Activated CD8-positive, alpha-beta memory T cell treated with anti-CD3 and anti-CD28 coated beads for 36 hours (primary cell): ENCODE results near the gene TMX3. TPM values are rescaled to one million over a fixed set of nuclear protein-coding genes. Genes with fewer than 3 reads are reported as not detected.

ENCODE experiments used
- CTCF ChIA-PET: fragments of 350-600 bp; sonication (Branson Sonifier 250); formaldehyde crosslinking; loops from one replicate; lab custom pipeline; 2021; ENCODE audit warnings: antibody characterized with exemption; lab: Charles Lee
- POLR2A ChIA-PET: fragments of 350-600 bp; sonication (Branson Sonifier 250); formaldehyde crosslinking; loops from one replicate; lab custom pipeline; 2021; ENCODE audit warnings: antibody characterized with exemption; lab: Charles Lee
- total RNA-seq, 2 experiments: library from RNA; stranded (reverse); gene quantifications; one replicate each; pipeline ENCODE4 v1.2.3, GENCODE V29; 2021

The TMX3 gene
- total RNA-seq, 2 experiments from 2014 or later: 44.5 to 45.7 TPM

DNA sequence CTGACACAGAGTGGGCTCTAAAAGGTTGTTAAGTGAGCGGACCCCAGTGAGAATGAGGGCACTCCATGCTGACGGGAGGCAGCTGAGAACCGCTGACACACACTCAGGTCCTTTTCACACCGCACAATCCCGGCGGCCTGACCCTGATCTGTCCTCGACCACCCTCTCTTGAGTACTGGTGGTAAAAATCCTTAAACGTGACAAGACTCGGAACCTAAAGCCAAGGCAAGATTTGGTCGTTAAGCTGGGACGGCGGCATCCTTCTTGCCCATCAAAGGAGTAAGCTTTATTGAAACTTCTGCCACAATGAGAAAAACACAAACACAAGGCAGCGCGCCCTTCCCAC is 569 bp downstream of the TMX3 start:
- ChIA-PET POLR2A (no interaction called here), CTCF (interaction anchor here (0.5 kb wide), 1 partner anchor 1442 kb away, joined by 4 read pairs; no protein-coding TSS in a partner anchor)

DNA sequence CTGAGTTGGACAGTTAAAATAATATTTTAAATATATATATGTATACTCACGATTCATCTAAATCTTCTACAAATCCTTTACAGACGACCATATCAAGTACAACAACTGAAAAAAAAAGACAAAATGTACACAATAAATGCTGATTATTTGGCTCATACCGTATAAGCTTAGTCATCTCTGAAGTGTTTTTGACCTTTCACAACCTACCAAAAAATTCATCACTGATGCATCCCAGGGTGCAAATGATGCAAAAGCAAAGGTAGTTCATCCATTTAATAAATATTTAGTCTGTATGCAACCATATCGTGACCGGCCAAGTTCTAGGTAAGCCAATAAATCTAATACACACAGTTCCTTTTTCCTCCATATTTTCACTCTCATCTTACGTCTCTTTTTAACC is 1.1 kb downstream of the TMX3 start:
- POLR2A ChIA-PET: no interaction called here

DNA sequence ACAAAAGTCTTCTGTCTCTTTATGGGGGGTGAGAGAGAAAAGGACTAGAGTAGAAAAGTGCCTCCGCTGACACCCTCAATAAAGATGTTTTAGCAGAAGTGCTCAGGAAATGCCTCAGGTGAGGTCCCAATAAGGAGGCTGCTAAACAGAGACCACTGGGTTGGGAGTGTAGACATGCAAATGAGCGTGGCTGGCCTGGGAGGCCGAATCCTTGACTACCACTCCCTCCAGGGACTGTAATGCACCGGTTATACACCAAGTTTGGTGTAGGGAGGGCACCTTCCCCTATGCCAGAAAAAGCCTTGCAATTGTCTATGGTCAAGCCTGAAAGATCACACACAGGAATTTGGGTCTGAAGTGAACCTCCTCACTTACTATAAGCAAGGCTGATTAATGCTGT is 1.8 kb downstream of the TMX3 start:
- ChIA-PET CTCF (no interaction called here), POLR2A (no interaction called here)

More for the DNA sequence above, 1.1 kb downstream of the TMX3 start:
- CTCF ChIA-PET: no interaction called here

DNA sequence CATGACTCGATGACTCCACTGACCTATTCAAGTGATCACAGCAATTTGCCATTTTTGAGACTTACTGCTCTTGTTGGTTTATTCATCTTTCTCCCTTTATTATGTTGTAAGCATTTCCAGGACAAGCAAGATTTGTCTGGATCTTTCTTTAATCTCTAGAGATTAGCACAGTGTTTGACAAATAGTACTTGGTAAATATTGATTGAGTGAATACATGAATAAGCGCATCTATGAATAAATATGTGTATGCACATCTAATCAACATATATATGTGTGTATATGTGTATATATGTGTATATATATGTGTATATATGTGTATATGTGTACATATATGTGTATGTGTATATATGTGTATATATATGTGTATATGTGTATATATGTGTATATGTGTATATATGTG is 7.3 kb downstream of the TMX3 start:
- CTCF ChIA-PET: no interaction called here
- POLR2A ChIA-PET: no interaction called here

DNA sequence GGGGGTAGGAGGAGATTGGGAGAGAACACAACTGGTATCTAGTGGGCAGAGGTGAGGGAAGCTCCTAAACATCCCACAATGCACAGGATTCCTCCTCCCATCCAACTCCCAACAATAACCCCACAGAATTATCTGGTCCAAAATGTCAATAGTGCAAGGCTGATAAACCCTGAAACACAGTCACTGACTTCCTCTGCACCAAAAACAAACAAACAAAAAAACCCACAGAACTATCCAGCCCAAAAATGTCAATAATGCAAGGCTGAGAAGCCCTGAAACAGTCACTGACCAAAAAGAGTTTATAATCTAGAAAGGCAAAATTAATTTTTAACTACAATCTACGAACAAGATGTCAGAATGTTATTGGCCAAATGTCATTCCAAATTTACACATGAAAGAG is 9.8 kb downstream of the TMX3 start:
- POLR2A ChIA-PET: no interaction called here
- CTCF ChIA-PET: no interaction called here

DNA sequence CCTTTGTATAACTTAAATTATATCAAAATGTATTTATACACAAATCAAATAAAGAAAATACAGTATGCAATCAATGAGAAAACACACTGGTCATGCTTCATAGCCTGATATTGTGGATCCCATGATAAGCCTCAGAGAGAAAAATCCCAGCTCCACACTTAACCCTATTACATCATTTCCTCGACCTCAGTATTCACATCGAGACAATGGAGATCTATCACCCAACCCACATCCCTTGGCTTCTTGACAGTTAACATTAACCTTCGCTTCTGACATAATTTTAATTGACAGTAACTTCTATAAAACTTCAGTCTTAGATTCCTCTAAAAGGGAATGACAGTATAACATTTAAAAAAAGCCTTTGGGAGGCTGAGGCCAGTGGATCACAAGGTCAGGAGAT is 11.6 kb downstream of the TMX3 start:
- ChIA-PET CTCF (no interaction called here), POLR2A (no interaction called here)

DNA sequence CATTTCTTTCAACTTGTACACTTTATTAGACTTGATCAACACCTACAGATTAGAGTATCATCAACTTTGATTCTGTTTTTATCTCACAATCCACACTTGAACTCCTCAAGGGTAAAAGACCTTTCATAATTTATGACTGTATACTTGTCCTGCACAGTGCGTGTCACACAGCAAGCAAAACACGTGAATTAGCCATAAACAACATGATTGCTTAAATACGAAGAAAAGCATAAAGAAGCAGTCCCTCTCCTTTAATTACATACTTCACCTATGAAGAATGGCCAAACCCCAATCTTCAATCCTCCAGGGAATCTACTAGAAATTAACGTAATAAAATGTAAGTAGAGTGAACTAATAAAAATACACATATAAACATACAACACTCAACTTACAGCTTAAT is 13.6 kb downstream of the TMX3 start:
- ChIA-PET POLR2A (interaction anchor here (0.6 kb wide), 1 partner anchor 1485 kb away, joined by 3 read pairs; no protein-coding TSS in a partner anchor), CTCF (no interaction called here)

DNA sequence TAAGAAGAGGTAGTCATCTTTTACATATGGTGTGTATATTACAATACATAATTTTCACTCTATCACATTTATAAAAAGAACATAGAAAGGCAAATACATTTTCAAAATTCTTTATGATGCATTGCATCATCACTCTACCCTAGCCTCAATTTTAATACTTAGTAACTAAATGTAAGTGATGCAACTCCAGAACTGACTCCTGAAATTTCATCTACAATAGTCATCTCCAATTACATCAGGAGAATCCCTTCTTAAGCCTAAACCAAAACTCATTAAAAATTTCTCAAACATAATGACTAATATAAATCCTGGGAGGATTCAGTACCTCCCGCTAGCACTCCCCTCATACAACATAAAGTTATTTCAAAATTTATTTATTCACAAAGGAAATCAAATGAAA is 15.9 kb downstream of the TMX3 start:
- ChIA-PET POLR2A (no interaction called here), CTCF (no interaction called here)

DNA sequence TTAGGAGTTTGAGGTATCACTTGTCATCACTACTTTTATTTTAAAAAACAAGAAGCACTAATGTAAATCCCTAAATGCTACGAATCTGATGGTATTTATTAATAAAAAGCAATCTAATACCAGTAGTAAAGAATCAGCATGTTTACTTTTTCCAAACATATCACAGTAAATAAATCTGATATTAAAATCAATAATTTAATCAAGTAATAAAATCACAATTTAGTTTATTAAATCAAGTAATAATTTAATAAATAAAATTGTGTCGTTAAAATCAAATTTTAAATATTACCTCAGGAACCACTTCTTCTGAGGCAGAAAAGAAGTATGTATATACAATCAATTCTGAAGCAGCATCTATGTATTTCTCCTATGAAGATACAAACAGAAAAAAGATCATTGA is 18.0 kb downstream of the TMX3 start:
- POLR2A ChIA-PET: no interaction called here
- CTCF ChIA-PET: no interaction called here

DNA sequence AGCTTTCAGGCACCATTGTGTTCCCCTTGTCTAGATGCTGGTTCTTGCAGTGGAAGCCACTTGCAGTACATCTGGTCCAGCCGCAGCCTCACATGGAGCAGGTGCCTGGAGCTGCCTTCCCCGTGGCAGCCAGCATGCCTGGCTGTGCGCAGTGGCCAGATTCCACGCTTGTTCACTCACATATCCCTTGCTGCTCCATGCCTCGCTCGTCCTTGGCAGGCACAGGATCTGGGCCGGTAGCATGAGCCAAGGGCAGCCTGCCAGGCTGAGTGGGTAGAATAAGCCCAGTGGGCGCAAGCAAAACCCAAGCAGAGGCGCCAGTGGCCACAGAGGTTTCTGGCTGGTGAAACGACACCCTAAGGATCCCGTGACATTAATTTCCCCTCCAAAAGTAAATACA is 20.6 kb downstream of the TMX3 start:
- POLR2A ChIA-PET: no interaction called here
- CTCF ChIA-PET: no interaction called here

DNA sequence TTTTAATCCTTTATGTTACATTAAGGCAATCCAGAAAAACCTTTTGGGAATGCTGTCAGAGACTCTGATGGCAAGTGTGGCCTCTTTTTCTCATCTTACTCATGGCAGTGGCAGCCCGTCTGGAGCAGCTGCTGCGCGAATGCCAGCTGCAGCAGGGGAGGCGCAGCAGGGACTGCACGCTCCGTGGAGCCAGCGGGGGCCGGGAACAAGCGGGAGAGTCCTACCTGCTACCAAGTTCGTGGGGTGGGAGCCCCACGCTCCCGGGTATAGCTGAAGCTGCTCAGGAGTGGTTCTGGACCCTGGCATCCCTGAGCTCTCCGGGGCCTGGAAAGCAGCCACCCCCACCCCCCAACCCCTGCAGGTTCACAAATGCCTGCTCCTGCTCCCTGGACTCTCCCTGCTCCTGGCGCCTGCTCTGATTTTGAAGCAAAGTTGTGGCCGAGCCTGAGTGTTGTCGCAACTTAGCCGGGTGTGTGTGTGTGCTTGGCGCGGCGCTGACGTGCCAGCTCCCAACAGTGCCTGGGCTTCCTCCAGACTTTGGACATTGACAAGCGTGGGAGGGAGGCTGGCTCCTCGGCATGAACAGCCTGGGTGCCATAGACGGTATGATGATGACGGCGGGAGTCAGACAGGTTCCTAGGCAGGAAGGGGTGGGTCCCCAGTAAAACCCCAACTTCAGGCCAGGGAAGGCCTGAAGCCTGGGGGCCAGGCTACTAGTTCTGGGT is 21.7 kb downstream of the TMX3 start:
- ChIA-PET CTCF (no interaction called here), POLR2A (no interaction called here)

DNA sequence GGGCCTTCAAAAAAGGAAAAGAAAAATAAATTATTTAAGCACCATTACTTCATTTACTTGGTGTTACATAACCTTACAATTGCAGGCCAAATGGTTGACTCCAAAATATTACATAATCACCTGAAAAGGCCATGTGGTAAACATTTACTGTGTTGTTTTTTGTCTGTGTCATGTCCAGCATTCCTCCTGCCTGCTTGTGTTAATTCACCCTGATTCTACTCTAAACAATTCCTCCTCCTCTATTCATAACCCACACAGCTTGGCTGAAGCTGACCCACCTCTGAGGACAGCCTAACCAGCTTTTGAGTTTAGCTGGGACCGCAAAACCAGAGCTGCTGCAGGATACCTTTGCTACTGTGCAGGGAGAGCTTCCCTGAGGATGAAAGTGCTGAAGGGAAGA is 35.4 kb downstream of the TMX3 start:
- ChIA-PET POLR2A (no interaction called here), CTCF (no interaction called here)

DNA sequence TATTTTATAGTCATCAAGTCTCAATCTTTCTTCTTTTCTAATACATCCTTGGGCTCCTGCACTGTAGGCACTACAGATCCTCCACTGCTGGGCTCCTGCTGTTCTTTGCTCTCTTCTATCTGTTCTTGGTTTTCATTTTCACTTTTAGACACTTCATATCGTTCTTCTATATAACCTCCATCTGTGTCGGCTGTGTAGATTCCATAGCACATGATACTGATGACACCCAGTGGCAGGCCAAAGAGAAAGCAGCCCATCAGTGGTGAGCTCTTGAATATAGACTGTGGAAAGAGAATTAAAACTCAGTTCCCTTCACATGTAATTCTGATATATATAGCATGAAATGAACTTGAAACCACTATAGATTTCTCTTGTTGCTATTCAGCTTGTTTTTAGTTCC is 38.0 kb downstream of the TMX3 start:
- CTCF ChIA-PET: no interaction called here
- POLR2A ChIA-PET: no interaction called here

DNA sequence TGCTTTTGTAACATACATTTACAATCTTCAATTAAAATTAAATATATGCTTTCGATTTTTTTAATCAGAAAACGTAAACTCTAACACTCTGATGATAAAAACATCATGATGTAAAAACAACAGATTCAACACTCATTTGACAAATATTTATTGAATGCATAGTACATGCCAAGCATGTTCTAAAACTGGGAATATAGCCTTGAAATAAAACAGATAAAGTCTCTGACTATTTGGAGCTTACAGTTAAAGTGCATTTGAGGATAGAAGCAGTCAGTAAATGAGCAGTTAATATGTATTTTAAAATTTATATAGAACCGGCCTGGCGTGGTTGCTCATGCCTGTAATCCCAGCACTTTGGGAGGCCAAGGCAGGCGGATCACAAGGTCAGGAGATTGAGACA is 47.8 kb downstream of the TMX3 start:
- CTCF ChIA-PET: no interaction called here
- POLR2A ChIA-PET: no interaction called here

DNA sequence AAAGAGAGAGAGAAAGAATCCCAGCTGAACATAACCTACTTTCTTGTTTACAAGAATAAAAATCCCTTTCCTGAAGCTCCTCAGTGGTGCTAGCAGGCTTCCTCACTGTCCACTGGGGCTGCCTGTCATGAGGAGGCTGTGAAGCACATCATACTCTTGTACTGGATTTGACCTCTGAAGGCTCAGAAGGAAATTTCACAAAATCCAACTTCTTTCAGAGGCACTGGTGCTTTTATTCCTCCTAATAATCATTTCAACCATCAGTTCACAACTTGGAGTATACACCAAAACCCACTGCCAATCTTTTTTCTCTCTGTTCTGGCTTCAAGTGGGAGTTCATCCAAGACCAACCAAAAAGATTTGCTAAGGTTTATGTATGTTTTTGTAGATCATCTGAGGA is 48.5 kb downstream of the TMX3 start:
- POLR2A ChIA-PET: no interaction called here
- CTCF ChIA-PET: no interaction called here

DNA sequence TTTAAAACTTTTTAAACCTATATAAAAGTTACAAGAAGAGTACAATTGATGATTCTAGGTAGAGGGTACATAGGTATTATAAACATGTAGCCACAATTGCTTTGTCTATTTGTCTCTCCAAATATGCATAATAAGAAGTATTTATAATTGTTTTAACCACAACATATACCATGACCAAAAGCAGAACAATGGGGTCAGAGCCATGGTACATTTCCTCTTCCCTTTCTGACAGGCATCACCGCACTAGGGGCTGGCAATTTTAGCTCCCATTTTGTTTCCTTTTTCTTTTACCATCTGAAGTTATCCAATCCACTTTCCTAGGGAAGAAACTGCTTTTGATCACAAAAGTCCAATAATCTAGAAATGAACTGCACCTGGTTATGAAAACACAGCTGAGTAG is 49.3 kb downstream of the TMX3 start:
- CTCF ChIA-PET: no interaction called here
- POLR2A ChIA-PET: no interaction called here

DNA sequence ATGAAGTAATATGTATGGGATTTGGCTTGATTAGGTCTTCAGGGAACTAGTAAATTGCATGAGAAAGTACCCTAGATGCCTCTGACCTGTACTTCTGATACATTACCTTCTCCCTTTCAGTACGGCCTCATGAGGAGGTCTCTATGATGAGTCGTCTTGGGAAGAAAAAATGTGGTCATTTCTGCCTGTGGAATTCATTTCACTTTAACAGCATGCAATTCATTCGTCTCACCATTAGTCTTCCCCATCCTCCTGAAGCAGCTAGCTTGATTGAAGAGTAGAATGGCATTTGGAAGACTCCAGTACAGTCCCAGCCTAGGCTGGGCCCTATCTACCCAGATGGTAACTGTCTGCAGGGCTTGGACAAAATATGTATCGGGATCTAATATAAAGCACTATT is 52.2 kb downstream of the TMX3 start:
- ChIA-PET POLR2A (no interaction called here), CTCF (no interaction called here)

DNA sequence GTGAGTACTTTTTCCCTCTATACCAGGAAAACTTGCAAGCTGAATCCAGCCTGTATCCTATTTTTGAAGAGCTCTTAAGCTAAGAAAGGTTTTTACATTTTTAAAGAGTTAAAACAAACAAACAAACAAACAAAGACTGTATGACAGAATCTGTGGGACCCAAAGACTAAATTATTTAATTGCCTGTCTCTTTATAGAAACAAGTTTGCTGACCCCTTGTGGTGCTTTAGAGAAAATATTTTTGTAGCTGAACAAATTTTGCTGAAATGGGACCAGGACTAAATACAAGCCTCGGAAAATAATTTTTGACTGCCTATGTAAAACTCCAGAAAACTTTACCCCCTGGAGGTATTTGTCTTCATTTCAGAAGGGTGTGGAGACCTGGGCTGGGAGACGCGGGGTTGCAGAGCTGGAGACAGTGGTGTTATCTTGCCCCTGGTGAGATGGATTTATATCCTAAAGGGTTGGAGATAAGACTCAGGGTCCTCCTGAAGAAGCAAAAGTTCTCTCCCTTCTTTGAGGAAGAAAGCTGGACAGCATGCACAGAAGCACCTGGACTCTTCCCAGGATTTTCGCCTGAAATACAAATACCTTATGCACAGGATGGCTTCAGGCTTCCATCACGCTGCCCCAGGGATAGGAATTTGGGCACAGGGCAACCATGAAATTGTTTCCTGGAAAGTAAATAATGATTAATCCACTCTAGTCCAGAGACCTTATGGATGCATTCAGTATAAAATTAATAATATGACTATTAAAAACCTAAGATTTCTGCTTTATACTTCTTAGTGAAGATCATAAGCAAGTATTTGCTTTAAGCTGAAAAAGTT is 54.3 kb downstream of the TMX3 start:
- CTCF ChIA-PET: interaction anchor here (1.3 to 1.6 kb wide), 3 partner anchors 9 to 40 kb away, joined by 3 to 6 read pairs (median 4); no protein-coding TSS in a partner anchor
- POLR2A ChIA-PET: no interaction called here

DNA sequence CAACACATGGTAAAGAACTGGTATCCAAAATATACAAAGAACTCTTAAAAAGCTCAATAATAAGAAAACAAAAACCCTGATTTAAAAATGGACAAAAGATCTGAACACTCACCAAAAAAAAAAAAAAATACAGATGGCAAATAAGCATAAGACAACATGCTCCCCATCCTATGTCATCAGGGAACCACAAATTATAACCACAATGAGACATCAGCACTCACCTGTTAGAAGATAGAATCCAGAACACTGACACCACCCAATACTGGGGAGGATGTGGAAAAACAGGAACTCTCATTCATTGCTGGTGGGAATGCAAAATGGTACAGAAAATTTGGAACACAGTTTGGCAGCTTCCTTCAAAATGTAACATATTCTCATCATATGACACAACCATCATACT is 66.7 kb downstream of the TMX3 start:
- ChIA-PET CTCF (interaction anchor here (0.7 kb wide), 1 partner anchor 35 kb away, joined by 3 read pairs; no protein-coding TSS in a partner anchor), POLR2A (no interaction called here)

DNA sequence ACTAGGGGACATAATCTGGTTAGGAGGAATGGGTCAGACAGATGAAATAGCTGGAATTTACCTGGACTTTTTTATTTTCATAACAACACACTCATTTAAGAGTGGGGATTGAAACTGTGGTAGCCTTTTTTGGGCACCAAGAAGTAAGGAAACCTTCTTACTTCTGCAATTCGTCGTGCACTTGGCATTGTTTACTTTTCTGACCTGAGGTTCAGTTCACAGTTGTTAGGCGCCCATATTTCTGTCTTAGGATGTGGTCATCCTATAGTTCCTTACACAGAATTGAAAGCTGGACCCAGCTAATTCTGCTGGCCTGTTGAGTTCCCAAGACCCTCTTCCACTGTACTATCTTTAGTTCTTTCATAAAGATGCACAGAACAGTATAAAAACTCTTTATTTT is 72.9 kb downstream of the TMX3 start:
- ChIA-PET CTCF (no interaction called here), POLR2A (no interaction called here)

DNA sequence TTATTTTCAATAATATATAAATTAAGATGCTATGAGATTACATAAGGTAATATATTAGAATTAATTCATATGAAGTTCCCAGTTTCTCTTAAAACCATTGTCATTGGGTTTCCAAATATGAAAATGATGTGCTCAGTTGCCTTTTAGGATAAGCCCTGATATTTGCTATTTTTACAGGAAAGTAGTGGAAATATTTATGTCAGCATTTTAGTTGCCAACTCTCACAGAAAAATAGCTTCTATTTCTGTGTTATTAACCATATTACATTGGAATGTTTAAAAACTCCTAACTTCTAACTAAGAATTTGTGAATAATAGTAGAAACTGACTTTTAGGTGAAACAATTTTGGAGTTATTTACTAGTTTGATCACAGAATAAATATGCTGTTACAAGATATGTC is 74.0 kb downstream of the TMX3 start:
- POLR2A ChIA-PET: no interaction called here
- CTCF ChIA-PET: no interaction called here
